MG63 (cell line): ENCODE measurements around the gene MTAP. TPM values are rescaled to one million over a fixed set of nuclear protein-coding genes. Genes with fewer than 3 reads are reported as not detected.

ENCODE experiments used
- total RNA-seq: library from RNA; depleted of rRNA; stranded (reverse); fragments of >200 nt; shearing (Covaris generic); gene quantifications from 2 replicates; pipeline ENCODE4 v1.2.3, GENCODE V29; 2014; ENCODE audit warnings: low replicate concordance; rRNA removed

MTAP gene
- total RNA-seq, 1 experiment from 2014 or later: 37.1 TPM

Other genes starting within 250 kb of the MTAP start
- gene CDKN2A, start 191.8 kb downstream of the MTAP start, total RNA-seq: not detected in 2 replicates
- gene CDKN2B-AS1, start 192.2 kb downstream of the MTAP start, total RNA-seq: not detected in 2 replicates
- not detected in 2 replicates for gene CDKN2B, start 206.7 kb downstream of the MTAP start, total RNA-seq